ENCODE results near the gene HRC. TPM values are rescaled to one million over a fixed set of nuclear protein-coding genes. Genes with fewer than 3 reads are reported as not detected.

HRC gene
- total and polyA plus RNA-seq, 2 of the 8 experiments (the other 6 are each of a cell fraction or from before 2014, with no cell fraction given): 2.3 to 2.6 TPM

GRCh38 chr19:49125025-49125731 lies 30.0 kb downstream of the HRC start:
- peak overlapping the region in 3 of 4 experiments; percentile 15 to 54 (median 15); a peak in 4 of 8 replicates for H3K4me3 ChIP-seq (ENCODE audit: extremely low read depth in 1 of 4, insufficient read depth in 2 of 4, low read depth in 3 of 4, low read length in 4 of 4)
- H3K9me3 ChIP-seq (ENCODE audit: insufficient read depth in 2 of 2, low read depth in 1 of 2, low read length in 1 of 2): no peaks in the 10 kb centered on the region
- no peak overlapping the region for H2BK20ac ChIP-seq (ENCODE audit: low read length)
- peak overlapping the region; percentile 96 for H2AFZ ChIP-seq (ENCODE audit: low read length)
- peak overlapping the region; percentile 57 to 71 for H3K4me2 ChIP-seq (ENCODE audit: insufficient read depth in 1 of 2, low read depth in 2 of 2, low read length in 2 of 2)
- H3K4ac ChIP-seq (replicated peaks; ENCODE audit: insufficient read length, low read depth, low read length): no peak overlapping the region
- H2BK15ac ChIP-seq (ENCODE audit: low read length): 0 out of 2 replicates have a peak overlapping the region, but pooled peaks have one; percentile 1
- H3K27me3 ChIP-seq (replicated peaks in 1 of 4; ENCODE audit: control insufficient read depth in 3 of 4, extremely low read depth in 1 of 4, insufficient read depth in 3 of 4, low read length in 3 of 4): peaks cover 7 to 10% (median 10%) of the 10 kb centered on the region in 4 experiments
- no peaks in the 10 kb centered on the region for H3K79me1 ChIP-seq (ENCODE audit: low read depth, low read length)
- ChIA-PET CTCF (ENCODE audit: partially characterized antibody) (interaction anchor here (0.6 to 1.7 kb wide), 12 partner anchors 14 to 1498 kb away, joined by 3 to 6 read pairs (median 3); partner anchors contain the start of gene KCNA7), POLR2A (ENCODE audit: partially characterized antibody) (interaction anchor here (0.7 to 3.6 kb wide), 6 partner anchors 11 to 249 kb away, joined by 3 to 13 read pairs (median 6); partner anchors contain the start of gene LIN7B)
- H2BK12ac ChIP-seq (ENCODE audit: low read depth, low read length): peak overlapping the region; percentile 39; the same call in 1 of the 2 replicates
- H2BK5ac ChIP-seq (ENCODE audit: low read depth, low read length): no peak overlapping the region
- no peak overlapping the region for H2BK120ac ChIP-seq (replicated peaks; ENCODE audit: low read depth, low read length)
- H3K36me3 ChIP-seq (ENCODE audit: control insufficient read depth in 2 of 4, insufficient read depth in 4 of 4, low read length in 3 of 4): no peaks in the 10 kb centered on the region; a peak in 1 of 8 replicates
- H3K18ac ChIP-seq (ENCODE audit: extremely low read depth, low read length): no peak overlapping the region
- FAIRE-seq: no peak
- H3K4me1 ChIP-seq (replicated peaks in 1 of 4; ENCODE audit: control insufficient read depth in 3 of 4, insufficient read depth in 4 of 4, low read length in 3 of 4): peaks cover 0 to 15% (median 8%) of the 10 kb centered on the region in 4 experiments; a peak in 6 of 7 replicates
- no peak overlapping the region for H3K27ac ChIP-seq (ENCODE audit: low read depth, low read length)
- H4K8ac ChIP-seq (ENCODE audit: extremely low read depth, insufficient read depth, low read length): no peak overlapping the region
- H3K23me2 ChIP-seq (ENCODE audit: low read depth, low read length): peaks cover 9% of the 10 kb centered on the region
- H4K20me1 ChIP-seq (replicated peaks in 1 of 2; ENCODE audit: control insufficient read depth in 1 of 2, insufficient read depth in 2 of 2, low read length in 2 of 2): peaks cover 0 to 4% of the 10 kb centered on the region in 2 experiments
- no peak overlapping the region for H4K5ac ChIP-seq (ENCODE audit: insufficient read length, low read depth, low read length)
- H3K56ac ChIP-seq (replicated peaks; ENCODE audit: insufficient read length, low read depth, low read length): no peak overlapping the region
- no peak overlapping the region for H2AK5ac ChIP-seq (ENCODE audit: low read depth, low read length)
- WGBS, 2 experiments (ENCODE audit: extremely low coverage in 1 of 2, insufficient coverage in 1 of 2, insufficient read length in 1 of 2, insufficient replicate concordance in 2 of 2, low coverage in 1 of 2, low lambda C conversion rate in 2 of 2, missing lambda C conversion rate in 1 of 2): 40% methylated on average over 15 of the region's 23 CpGs; no CpG with 5 or more reads in 1 of the 2 experiments
- H3K9ac ChIP-seq (replicated peaks in 1 of 4; ENCODE audit: extremely low read depth in 1 of 4, low read depth in 3 of 4, low read length in 3 of 4): no peak overlapping the region
- no peak overlapping the region for H3K14ac ChIP-seq (ENCODE audit: insufficient read length)
- H3K23ac ChIP-seq (ENCODE audit: insufficient read length): no peak overlapping the region
- H3K79me2 ChIP-seq (ENCODE audit: control insufficient read depth in 1 of 2, insufficient read depth in 2 of 2, low read length in 2 of 2): no peaks in the 10 kb centered on the region
- H4K91ac ChIP-seq (replicated peaks; ENCODE audit: insufficient read length, low read length): no peak overlapping the region
- DNase-seq (ENCODE audit: low read depth in 1 of 2, low spot score in 2 of 2): peak in 1 of 2 experiments; percentile 78
- TF ChIP-seq CTCF (IDR thresholded peaks at IDR 0.05; ENCODE audit: control extremely low read depth in 1 of 3, insufficient read depth in 1 of 3, low read depth in 1 of 3, low read length in 3 of 3) (no peak), BACH1 (IDR thresholded peaks at IDR 0.05; ENCODE audit: low read length) (no peak), JUND (IDR thresholded peaks at IDR 0.05; ENCODE audit: low read length) (no peak), ASH2L (IDR thresholded peaks at IDR 0.05; ENCODE audit: low read length) (no peak), E2F6 (IDR thresholded peaks at IDR 0.05) (0 out of 2 replicates have a peak, but pooled peaks have one; percentile 14), POLR2AphosphoS5 (IDR thresholded peaks at IDR 0.05; ENCODE audit: low read depth, low read length) (no peak), EGR1 (IDR thresholded peaks at IDR 0.05; ENCODE audit: borderline replicate concordance, low read depth, low read length) (no peak), NANOG (IDR thresholded peaks at IDR 0.05; ENCODE audit: insufficient read depth, low read depth, low read length, poor library complexity, severe bottlenecking) (no peak), YY1 (IDR thresholded peaks at IDR 0.05; ENCODE audit: low read depth, low read length) (no peak)

All from H1 (cell line).